Measurements from ENCODE around the gene PODXL. TPM values are rescaled to one million over a fixed set of nuclear protein-coding genes. Genes with fewer than 3 reads are reported as not detected.

Gene PODXL
- total RNA-seq, 1 experiment from 2014 or later, result 1.6 TPM

- TF ChIP-seq CTCF (IDR thresholded peaks at IDR 0.05; ENCODE audit: unreplicated experiment), result no peak
- no peaks in the 10 kb centered on the region for H3K4me1 Mint-ChIP-seq (ENCODE audit: insufficient read depth, unreplicated experiment)
- no peak overlapping the region for H3K4me3 Mint-ChIP-seq (ENCODE audit: unreplicated experiment)
- intact Hi-C loops (cut with micrococcal nuclease), result no loop called here
- H3K36me3 Mint-ChIP-seq (ENCODE audit: insufficient read depth, unreplicated experiment), result no peaks in the 10 kb centered on the region
- CTCF ChIA-PET, result no interaction called here
- POLR2A ChIA-PET, result interaction anchor here (0.6 kb wide), 1 partner anchor 1198 kb away, joined by 3 read pairs; no protein-coding TSS in a partner anchor
- DNase-seq (ENCODE audit: unreplicated experiment), result no peak
- no peaks in the 10 kb centered on the region for H3K27me3 Mint-ChIP-seq (ENCODE audit: insufficient read depth, unreplicated experiment)
- no TSS peak for BruUV-seq (replicated peaks)
- no peaks in the 10 kb centered on the region for H3K9me3 Mint-ChIP-seq (ENCODE audit: unreplicated experiment)
- H3K27ac Mint-ChIP-seq (ENCODE audit: low read depth, unreplicated experiment), result no peak overlapping the region
Observed at GRCh38 chr7:131596785-131597184, 40.4 kb upstream of the PODXL start.

- BruUV-seq (replicated peaks), result no TSS peak
- Mint-ChIP-seq H3K36me3 (ENCODE audit: insufficient read depth, unreplicated experiment) (no peaks in the 10 kb centered on the region), H3K4me1 (ENCODE audit: insufficient read depth, unreplicated experiment) (no peaks in the 10 kb centered on the region), H3K4me3 (ENCODE audit: unreplicated experiment) (no peak overlapping the region), H3K9me3 (ENCODE audit: unreplicated experiment) (no peaks in the 10 kb centered on the region), H3K27me3 (ENCODE audit: insufficient read depth, unreplicated experiment) (peaks cover 10% of the 10 kb centered on the region), H3K27ac (ENCODE audit: low read depth, unreplicated experiment) (no peak overlapping the region)
- no peak for DNase-seq (ENCODE audit: unreplicated experiment)
- POLR2A ChIA-PET, result no interaction called here
- TF ChIP-seq CTCF (IDR thresholded peaks at IDR 0.05; ENCODE audit: unreplicated experiment), result no peak
- intact Hi-C loops (cut with micrococcal nuclease), result no loop called here
- CTCF ChIA-PET, result no interaction called here
Observed at GRCh38 chr7:131595699-131596098, 39.3 kb upstream of the PODXL start.

GRCh38 chr7:131591687-131592319, 35.4 kb upstream of the PODXL start:
- ChIA-PET POLR2A (no interaction called here), CTCF (interaction anchor here (0.6 to 0.8 kb wide), 2 partner anchors 63 to 116 kb away, joined by 3 to 5 read pairs; no protein-coding TSS in a partner anchor)
- Mint-ChIP-seq H3K4me1 (ENCODE audit: insufficient read depth, unreplicated experiment) (no peaks in the 10 kb centered on the region), H3K27me3 (ENCODE audit: insufficient read depth, unreplicated experiment) (peaks cover 16% of the 10 kb centered on the region), H3K27ac (ENCODE audit: low read depth, unreplicated experiment) (no peak overlapping the region), H3K36me3 (ENCODE audit: insufficient read depth, unreplicated experiment) (no peaks in the 10 kb centered on the region), H3K4me3 (ENCODE audit: unreplicated experiment) (no peak overlapping the region), H3K9me3 (ENCODE audit: unreplicated experiment) (no peaks in the 10 kb centered on the region)
- no TSS peak for BruUV-seq (replicated peaks)
- DNase-seq (ENCODE audit: unreplicated experiment), result no peak
- no peak for TF ChIP-seq CTCF (IDR thresholded peaks at IDR 0.05; ENCODE audit: unreplicated experiment)
- intact Hi-C loops (cut with micrococcal nuclease), result no loop called here

GRCh38 chr7:131587315-131587923, 31.0 kb upstream of the PODXL start:
- Mint-ChIP-seq H3K4me1 (ENCODE audit: insufficient read depth, unreplicated experiment) (no peaks in the 10 kb centered on the region), H3K27ac (ENCODE audit: low read depth, unreplicated experiment) (no peak overlapping the region), H3K36me3 (ENCODE audit: insufficient read depth, unreplicated experiment) (no peaks in the 10 kb centered on the region), H3K27me3 (ENCODE audit: insufficient read depth, unreplicated experiment) (peaks cover 16% of the 10 kb centered on the region), H3K9me3 (ENCODE audit: unreplicated experiment) (no peaks in the 10 kb centered on the region), H3K4me3 (ENCODE audit: unreplicated experiment) (no peak overlapping the region)
- BruUV-seq (replicated peaks), result no TSS peak
- intact Hi-C loops (cut with micrococcal nuclease), result no loop called here
- TF ChIP-seq CTCF (IDR thresholded peaks at IDR 0.05; ENCODE audit: unreplicated experiment), result no peak
- POLR2A ChIA-PET, result no interaction called here
- CTCF ChIA-PET, result interaction anchor here (0.9 kb wide), 1 partner anchor 44 kb away, joined by 4 read pairs; no protein-coding TSS in a partner anchor
- no peak for DNase-seq (ENCODE audit: unreplicated experiment)

Measured in MCF 10A (cell line).